ENCODE data around the gene RTN1. TPM values are rescaled to one million over a fixed set of nuclear protein-coding genes. Genes with fewer than 3 reads are reported as not detected.

The RTN1 gene
- total and polyA plus RNA-seq, 9 of the 15 experiments (the other 6 are each of a cell fraction or from before 2014, with no cell fraction given) = 0.03 to 0.09 TPM; not detected in 7

GRCh38 chr14:59755409-59756135 lies 115.0 kb downstream of the RTN1 start:
- in situ Hi-C loops (cut with MboI) (no loop called here), intact Hi-C loops (cut with micrococcal nuclease) (no loop called here)
- WGBS (ENCODE audit: insufficient coverage, low coverage, missing lambda C conversion rate) = 0% methylated on average over 1 of the region's 1 CpG
- H3K27me3 ChIP-seq (ENCODE audit: control insufficient read depth in 2 of 2, insufficient read depth in 2 of 2, low read length in 2 of 2) = no peaks in the 10 kb centered on the region
- H3K79me2 ChIP-seq (ENCODE audit: control insufficient read depth, insufficient read depth, low read length) = no peaks in the 10 kb centered on the region
- ChIA-PET CTCF (ENCODE audit: low intra/inter-chr PET ratio) (no interaction called here), POLR2A (no interaction called here)
- no peaks in the 10 kb centered on the region for H3K9me1 ChIP-seq (ENCODE audit: control insufficient read depth, insufficient read depth, low read length)
- DNase-seq (ENCODE audit: extremely low read depth in 1 of 4, low spot score in 3 of 4) (no peak), ATAC-seq (no peak), FAIRE-seq (no peak)
- no peak overlapping the region for H3K27ac ChIP-seq (ENCODE audit: extremely low read depth, low read depth, low read length)
- no peak overlapping the region for H3K9ac ChIP-seq (ENCODE audit: insufficient read depth in 1 of 2, low read depth in 2 of 2, low read length in 2 of 2)
- no peak overlapping the region for H2AFZ ChIP-seq (ENCODE audit: low read depth, low read length)
- no peak overlapping the region for H3K4me3 ChIP-seq
- H3K4me2 ChIP-seq (ENCODE audit: insufficient read depth, low read length) = no peak overlapping the region
- no TSS peak for BruUV-seq (replicated peaks)
- no peaks in the 10 kb centered on the region for H3K9me3 ChIP-seq (replicated peaks; ENCODE audit: control insufficient read depth, insufficient read depth, low read depth, low read length)
- no peaks in the 10 kb centered on the region for H3K4me1 ChIP-seq (replicated peaks in 1 of 2; ENCODE audit: control insufficient read depth in 2 of 2, insufficient read depth in 2 of 2, low read length in 2 of 2)
- no peaks in the 10 kb centered on the region for H4K20me1 ChIP-seq (replicated peaks; ENCODE audit: control insufficient read depth, insufficient read depth, low read length)
- H3K36me3 ChIP-seq (ENCODE audit: control insufficient read depth, insufficient read depth, low read length) = no peaks in the 10 kb centered on the region
- TF ChIP-seq ZNF717 (CRISPR knock-in tag; IDR thresholded peaks at IDR 0.05) = no peak
- TF ChIP-seq HDGF (IDR thresholded peaks at IDR 0.05) = no peak
- no peak for TF ChIP-seq FOXJ3 (CRISPR knock-in tag; IDR thresholded peaks at IDR 0.05)
- TF ChIP-seq BACH1 (tag; IDR thresholded peaks at IDR 0.05) = no peak
- TF ChIP-seq, protein P1, sequence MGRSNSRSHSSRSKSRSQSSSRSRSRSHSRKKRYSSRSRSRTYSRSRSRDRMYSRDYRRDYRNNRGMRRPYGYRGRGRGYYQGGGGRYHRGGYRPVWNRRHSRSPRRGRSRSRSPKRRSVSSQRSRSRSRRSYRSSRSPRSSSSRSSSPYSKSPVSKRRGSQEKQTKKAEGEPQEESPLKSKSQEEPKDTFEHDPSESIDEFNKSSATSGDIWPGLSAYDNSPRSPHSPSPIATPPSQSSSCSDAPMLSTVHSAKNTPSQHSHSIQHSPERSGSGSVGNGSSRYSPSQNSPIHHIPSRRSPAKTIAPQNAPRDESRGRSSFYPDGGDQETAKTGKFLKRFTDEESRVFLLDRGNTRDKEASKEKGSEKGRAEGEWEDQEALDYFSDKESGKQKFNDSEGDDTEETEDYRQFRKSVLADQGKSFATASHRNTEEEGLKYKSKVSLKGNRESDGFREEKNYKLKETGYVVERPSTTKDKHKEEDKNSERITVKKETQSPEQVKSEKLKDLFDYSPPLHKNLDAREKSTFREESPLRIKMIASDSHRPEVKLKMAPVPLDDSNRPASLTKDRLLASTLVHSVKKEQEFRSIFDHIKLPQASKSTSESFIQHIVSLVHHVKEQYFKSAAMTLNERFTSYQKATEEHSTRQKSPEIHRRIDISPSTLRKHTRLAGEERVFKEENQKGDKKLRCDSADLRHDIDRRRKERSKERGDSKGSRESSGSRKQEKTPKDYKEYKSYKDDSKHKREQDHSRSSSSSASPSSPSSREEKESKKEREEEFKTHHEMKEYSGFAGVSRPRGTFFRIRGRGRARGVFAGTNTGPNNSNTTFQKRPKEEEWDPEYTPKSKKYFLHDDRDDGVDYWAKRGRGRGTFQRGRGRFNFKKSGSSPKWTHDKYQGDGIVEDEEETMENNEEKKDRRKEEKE (IDR thresholded peaks at IDR 0.05; ENCODE audit: borderline replicate concordance in 1 of 2, control insufficient read depth in 1 of 2, low read depth in 2 of 2, low read length in 1 of 2) = no peak
- no peak for TF ChIP-seq RNF219 (CRISPR knock-in tag; IDR thresholded peaks at IDR 0.05)
- TF ChIP-seq NFYB (IDR thresholded peaks at IDR 0.05; ENCODE audit: extremely low read depth, insufficient read length) = no peak
- TF ChIP-seq ZNF239 (CRISPR knock-in tag; IDR thresholded peaks at IDR 0.05) = no peak
- TF ChIP-seq, protein P2, sequence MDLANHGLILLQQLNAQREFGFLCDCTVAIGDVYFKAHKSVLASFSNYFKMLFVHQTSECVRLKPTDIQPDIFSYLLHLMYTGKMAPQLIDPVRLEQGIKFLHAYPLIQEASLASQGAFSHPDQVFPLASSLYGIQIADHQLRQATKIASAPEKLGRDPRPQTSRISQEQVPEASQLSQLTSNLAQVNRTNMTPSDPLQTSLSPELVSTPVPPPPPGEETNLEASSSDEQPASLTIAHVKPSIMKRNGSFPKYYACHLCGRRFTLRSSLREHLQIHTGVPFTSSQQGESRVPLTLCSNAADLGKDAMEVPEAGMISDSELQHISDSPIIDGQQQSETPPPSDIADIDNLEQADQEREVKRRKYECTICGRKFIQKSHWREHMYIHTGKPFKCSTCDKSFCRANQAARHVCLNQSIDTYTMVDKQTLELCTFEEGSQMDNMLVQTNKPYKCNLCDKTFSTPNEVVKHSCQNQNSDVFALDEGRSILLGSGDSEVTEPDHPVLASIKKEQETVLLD (IDR thresholded peaks at IDR 0.05) = no peak
- TF ChIP-seq MXI1 (IDR thresholded peaks at IDR 0.05; ENCODE audit: low read depth, low read length) = no peak
- TF ChIP-seq, protein P3, sequence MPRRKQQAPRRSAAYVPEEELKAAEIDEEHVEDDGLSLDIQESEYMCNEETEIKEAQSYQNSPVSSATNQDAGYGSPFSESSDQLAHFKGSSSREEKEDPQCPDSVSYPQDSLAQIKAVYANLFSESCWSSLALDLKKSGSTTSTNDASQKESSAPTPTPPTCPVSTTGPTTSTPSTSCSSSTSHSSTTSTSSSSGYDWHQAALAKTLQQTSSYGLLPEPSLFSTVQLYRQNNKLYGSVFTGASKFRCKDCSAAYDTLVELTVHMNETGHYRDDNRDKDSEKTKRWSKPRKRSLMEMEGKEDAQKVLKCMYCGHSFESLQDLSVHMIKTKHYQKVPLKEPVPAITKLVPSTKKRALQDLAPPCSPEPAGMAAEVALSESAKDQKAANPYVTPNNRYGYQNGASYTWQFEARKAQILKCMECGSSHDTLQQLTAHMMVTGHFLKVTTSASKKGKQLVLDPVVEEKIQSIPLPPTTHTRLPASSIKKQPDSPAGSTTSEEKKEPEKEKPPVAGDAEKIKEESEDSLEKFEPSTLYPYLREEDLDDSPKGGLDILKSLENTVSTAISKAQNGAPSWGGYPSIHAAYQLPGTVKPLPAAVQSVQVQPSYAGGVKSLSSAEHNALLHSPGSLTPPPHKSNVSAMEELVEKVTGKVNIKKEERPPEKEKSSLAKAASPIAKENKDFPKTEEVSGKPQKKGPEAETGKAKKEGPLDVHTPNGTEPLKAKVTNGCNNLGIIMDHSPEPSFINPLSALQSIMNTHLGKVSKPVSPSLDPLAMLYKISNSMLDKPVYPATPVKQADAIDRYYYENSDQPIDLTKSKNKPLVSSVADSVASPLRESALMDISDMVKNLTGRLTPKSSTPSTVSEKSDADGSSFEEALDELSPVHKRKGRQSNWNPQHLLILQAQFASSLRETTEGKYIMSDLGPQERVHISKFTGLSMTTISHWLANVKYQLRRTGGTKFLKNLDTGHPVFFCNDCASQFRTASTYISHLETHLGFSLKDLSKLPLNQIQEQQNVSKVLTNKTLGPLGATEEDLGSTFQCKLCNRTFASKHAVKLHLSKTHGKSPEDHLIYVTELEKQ (CRISPR knock-in tag; IDR thresholded peaks at IDR 0.05) = no peak

Data from K562 (cell line).